HFFc6 (cell line): ENCODE results near the gene COL23A1. TPM values are rescaled to one million over a fixed set of nuclear protein-coding genes. Genes with fewer than 3 reads are reported as not detected.

ENCODE experiments used
- DNase-seq: peaks from one replicate; pipeline ENCODE4 v3.0.0-alpha.2; 2018
- H3K27ac Mint-ChIP-seq: 2 replicates; pipeline ENCODE4 v1.8.0; 2020; ENCODE audit warnings: mild to moderate bottlenecking, mixed read lengths
- H3K27me3 Mint-ChIP-seq: 2 replicates; pipeline ENCODE4 v1.8.0; 2021; ENCODE audit warnings: mild to moderate bottlenecking, moderate library complexity, mixed read lengths; ENCODE audit not compliant: insufficient read depth
- H3K36me3 Mint-ChIP-seq: 2 replicates; pipeline ENCODE4 v1.8.0; 2021; ENCODE audit warnings: low read depth, mixed read lengths
- H3K4me1 Mint-ChIP-seq: 2 replicates; pipeline ENCODE4 v1.8.0; 2020; ENCODE audit warnings: low read depth, mixed read lengths
- H3K4me3 Mint-ChIP-seq: 2 replicates; pipeline ENCODE4 v1.8.0; 2020; ENCODE audit warnings: mild to moderate bottlenecking, moderate library complexity, mixed read lengths
- H3K9me3 Mint-ChIP-seq: 2 replicates; pipeline ENCODE4 v1.8.0; 2020; ENCODE audit warnings: mild to moderate bottlenecking, mixed read lengths
- CTCF ChIP-seq: fragments of 200-600 bp; sonication (generic); IDR thresholded peaks from 2 replicates; pipeline ENCODE4 v1.5.0; 2021; ENCODE audit warnings: antibody characterized with exemption, mild to moderate bottlenecking
- total RNA-seq, 6 experiments: library from RNA; stranded (reverse); fragmentation: NEBNext Ultra II Directional; extraction: Animal tissue kit (Norgen Biotek cat#: 25700); gene quantifications; 2 replicates in 1 of 6; 3 replicates in 5 of 6; pipeline ENCODE4 v1.2.3, GENCODE V29; 2021

COL23A1 gene
- total RNA-seq, 6 experiments from 2014 or later, result not detected

GRCh38 chr5:178215280-178216002, 374.8 kb downstream of the COL23A1 start:
- peaks cover 35% of the 10 kb centered on the region for H3K36me3 Mint-ChIP-seq
- H3K9me3 Mint-ChIP-seq, result no peaks in the 10 kb centered on the region
- no peak for DNase-seq
- no peak overlapping the region for H3K27ac Mint-ChIP-seq
- peaks cover 6% of the 10 kb centered on the region for H3K27me3 Mint-ChIP-seq
- no peaks in the 10 kb centered on the region for H3K4me1 Mint-ChIP-seq
- no peak overlapping the region for H3K4me3 Mint-ChIP-seq
- TF ChIP-seq CTCF, result no peak

- no peak overlapping the region for H3K4me3 Mint-ChIP-seq
- TF ChIP-seq CTCF, result no peak
- H3K27me3 Mint-ChIP-seq, result peaks cover 15% of the 10 kb centered on the region
- H3K4me1 Mint-ChIP-seq, result no peaks in the 10 kb centered on the region
- DNase-seq, result no peak
- H3K27ac Mint-ChIP-seq, result no peak overlapping the region
- peaks cover 35% of the 10 kb centered on the region for H3K36me3 Mint-ChIP-seq
- no peaks in the 10 kb centered on the region for H3K9me3 Mint-ChIP-seq
Observed at GRCh38 chr5:178214160-178214803, 375.9 kb downstream of the COL23A1 start.

- no peaks in the 10 kb centered on the region for H3K9me3 Mint-ChIP-seq
- no peak for TF ChIP-seq CTCF
- H3K27me3 Mint-ChIP-seq, result peaks cover 15% of the 10 kb centered on the region
- DNase-seq, result no peak
- H3K36me3 Mint-ChIP-seq, result peaks cover 30% of the 10 kb centered on the region
- no peak overlapping the region for H3K4me3 Mint-ChIP-seq
- H3K4me1 Mint-ChIP-seq, result no peaks in the 10 kb centered on the region
- H3K27ac Mint-ChIP-seq, result peak overlapping the region; percentile 21
Observed at GRCh38 chr5:178213748-178214151, 376.4 kb downstream of the COL23A1 start.

- H3K9me3 Mint-ChIP-seq, result no peaks in the 10 kb centered on the region
- no peak for TF ChIP-seq CTCF
- peaks cover 2% of the 10 kb centered on the region for H3K4me1 Mint-ChIP-seq
- peak overlapping the region; percentile 29; the same call in 1 of the 2 replicates for H3K27ac Mint-ChIP-seq
- H3K4me3 Mint-ChIP-seq, result no peak overlapping the region
- no peak for DNase-seq
- peaks cover 15% of the 10 kb centered on the region for H3K27me3 Mint-ChIP-seq
- H3K36me3 Mint-ChIP-seq, result peaks cover 27% of the 10 kb centered on the region
Observed at GRCh38 chr5:178213003-178213461, 377.2 kb downstream of the COL23A1 start.

- peaks cover 15% of the 10 kb centered on the region for H3K27me3 Mint-ChIP-seq
- no peak for DNase-seq
- no peak overlapping the region for H3K4me3 Mint-ChIP-seq
- TF ChIP-seq CTCF, result no peak
- peaks cover 9% of the 10 kb centered on the region for H3K4me1 Mint-ChIP-seq
- peaks cover 33% of the 10 kb centered on the region for H3K36me3 Mint-ChIP-seq
- no peaks in the 10 kb centered on the region for H3K9me3 Mint-ChIP-seq
- peak overlapping the region; percentile 29; the same call in 1 of the 2 replicates for H3K27ac Mint-ChIP-seq
Observed at GRCh38 chr5:178212241-178213002, 377.8 kb downstream of the COL23A1 start.
